A673 (cell line): ENCODE results near the gene UVRAG. TPM values are rescaled to one million over a fixed set of nuclear protein-coding genes. Genes with fewer than 3 reads are reported as not detected.

Source experiments
- BruUV-seq: library from RNA; stranded (reverse); fragments of 400-500 nt; replicated peaks from 2 replicates; lab custom pipeline; 2021; lab: Mats Ljungman, UMichigan
- CTCF ChIA-PET: fragments of 300-600 bp; sonication (Branson Sonifier 250); formaldehyde crosslinking; loops from one replicate; lab custom pipeline; 2022; ENCODE audit warnings: antibody characterized with exemption; lab: Charles Lee
- POLR2A ChIA-PET: fragments of 300-600 bp; sonication (Branson Sonifier 250); formaldehyde crosslinking; loops from one replicate; lab custom pipeline; 2022; ENCODE audit warnings: antibody characterized with exemption; ENCODE audit not compliant: low non-redundant PET; lab: Charles Lee
- DNase-seq: peaks from one replicate; pipeline ENCODE4 v3.0.0-alpha.2; 2015; ENCODE audit warnings: low spot score
- H3K27ac ChIP-seq: fragments of 200-600 bp; sonication (generic); 2 replicates; pipeline ENCODE4 v1.5.1; 2016; ENCODE audit warnings: mixed run types, low read depth, mild to moderate bottlenecking, mixed read lengths, antibody characterized with exemption, low read length; ENCODE audit not compliant: poor library complexity, severe bottlenecking
- H3K27me3 ChIP-seq: fragments of 200-600 bp; sonication (generic); replicated peaks from 2 replicates; pipeline ENCODE4 v1.6.1; 2017; ENCODE audit warnings: mixed run types, low read depth, mild to moderate bottlenecking, mixed read lengths, antibody characterized with exemption, low read length; ENCODE audit not compliant: insufficient read depth, poor library complexity
- H3K36me3 ChIP-seq: fragments of 200-600 bp; sonication (generic); 2 replicates; pipeline ENCODE4 v1.6.1; 2016; ENCODE audit warnings: mixed run types, mild to moderate bottlenecking, mixed read lengths, antibody characterized with exemption, low read length; ENCODE audit not compliant: insufficient read depth, poor library complexity, severe bottlenecking
- H3K4me1 ChIP-seq: fragments of 200-600 bp; sonication (generic); 2 replicates; pipeline ENCODE4 v1.6.1; 2017; ENCODE audit warnings: mixed run types, mild to moderate bottlenecking, mixed read lengths, antibody characterized with exemption, low read length; ENCODE audit not compliant: insufficient read depth, poor library complexity, severe bottlenecking
- H3K4me3 ChIP-seq: fragments of 200-600 bp; sonication (generic); 2 replicates; pipeline ENCODE4 v1.5.1; 2016; ENCODE audit warnings: low read depth, mixed run types, mild to moderate bottlenecking, mixed read lengths, low read length; ENCODE audit not compliant: poor library complexity, severe bottlenecking
- H3K9me3 ChIP-seq: fragments of 200-600 bp; sonication (generic); 2 replicates; pipeline ENCODE4 v1.6.1; 2016; ENCODE audit warnings: mixed run types, low read depth, mild to moderate bottlenecking, mixed read lengths, antibody characterized with exemption, low read length; ENCODE audit not compliant: poor library complexity, severe bottlenecking
- CTCF ChIP-seq: fragments of 300-800, 200-600 bp; sonication (generic); conservative IDR thresholded peaks from 2 replicates; pipeline ENCODE4 v1.5.1; 2017; ENCODE audit warnings: low read depth, mild to moderate bottlenecking, antibody characterized with exemption, low read length, moderate library complexity, mixed read lengths
- EZH2 ChIP-seq: fragments of 200-600 bp; sonication (generic); IDR thresholded peaks from 2 replicates; pipeline ENCODE4 v1.6.1; 2017; ENCODE audit warnings: borderline replicate concordance, low read depth, mild to moderate bottlenecking, mixed read lengths, antibody characterized with exemption, low read length; ENCODE audit not compliant: poor library complexity, severe bottlenecking
- intact Hi-C: fragments of 100-400 bp; cut with micrococcal nuclease; formaldehyde crosslinking; loops from one replicate; pipeline ENCODE4 v1.10.0; 2022; ENCODE audit not compliant: unreplicated experiment
- total RNA-seq: library from RNA; stranded (reverse); gene quantifications from 2 replicates; pipeline ENCODE4 v1.2.3, GENCODE V29; 2021

Gene UVRAG
- total RNA-seq, 1 experiment from 2014 or later, result 21.1 TPM

DNA sequence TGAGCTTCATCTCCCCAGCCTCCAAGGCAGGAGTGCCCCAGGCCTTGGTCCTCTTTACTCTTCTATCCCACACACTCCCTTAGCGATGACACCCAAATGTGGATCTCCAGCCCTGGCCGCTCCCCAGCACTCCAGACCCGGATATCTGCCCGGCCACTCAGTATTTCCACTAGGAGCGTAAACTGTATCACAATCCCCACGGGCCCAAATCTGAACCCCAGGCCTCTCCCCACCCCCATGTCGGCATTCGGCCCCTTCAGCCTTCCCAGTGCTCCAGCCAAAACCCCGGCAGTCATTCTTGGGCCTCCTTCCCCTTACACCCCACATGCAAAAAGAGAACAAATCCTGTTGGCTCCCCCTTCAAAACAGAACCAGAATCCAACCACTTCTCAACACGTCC is 370.5 kb downstream of the UVRAG start:
- Histone ChIP-seq H3K4me3 (no peak overlapping the region), H3K27ac (no peak overlapping the region), H3K4me1 (no peaks in the 10 kb centered on the region), H3K27me3 (no peaks in the 10 kb centered on the region), H3K36me3 (no peaks in the 10 kb centered on the region), H3K9me3 (no peaks in the 10 kb centered on the region)
- BruUV-seq, result no TSS peak
- POLR2A ChIA-PET, result no interaction called here
- TF ChIP-seq CTCF (no peak), EZH2 (no peak)
- intact Hi-C loops, result no loop called here
- no peak for DNase-seq
- CTCF ChIA-PET, result no interaction called here

DNA sequence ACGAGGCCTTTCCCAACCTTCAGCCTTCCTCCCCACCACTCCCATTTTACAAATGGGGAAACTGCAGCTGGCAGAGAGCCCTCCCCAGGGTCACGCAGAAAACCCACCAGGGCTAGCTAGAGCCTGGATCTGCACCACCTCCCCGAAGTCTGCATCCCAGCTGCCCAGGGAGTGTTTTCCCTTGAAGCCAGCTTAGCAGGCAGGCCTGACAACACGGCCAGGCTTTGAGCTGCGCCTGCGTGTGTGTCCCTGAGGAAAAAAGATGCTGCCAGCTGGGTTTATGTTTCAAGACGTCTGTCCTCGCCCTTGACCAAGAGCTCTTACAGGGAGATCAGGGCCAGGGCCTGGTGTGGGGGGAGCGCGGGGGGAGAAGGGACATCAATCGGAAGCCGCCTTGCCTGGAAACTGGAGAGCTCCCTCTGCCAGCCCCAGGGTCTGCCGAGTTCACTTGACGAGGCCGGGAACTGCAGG is 371.0 kb downstream of the UVRAG start:
- no peak overlapping the region for H3K4me3 ChIP-seq
- no peaks in the 10 kb centered on the region for H3K36me3 ChIP-seq
- no peak overlapping the region for H3K27ac ChIP-seq
- ChIA-PET CTCF (no interaction called here), POLR2A (no interaction called here)
- BruUV-seq, result no TSS peak
- no peaks in the 10 kb centered on the region for H3K4me1 ChIP-seq
- DNase-seq, result no peak
- intact Hi-C loops, result no loop called here
- H3K9me3 ChIP-seq, result no peaks in the 10 kb centered on the region
- H3K27me3 ChIP-seq, result no peaks in the 10 kb centered on the region
- no peak for TF ChIP-seq CTCF
- TF ChIP-seq EZH2, result no peak

GRCh38 chr11:76186776-76187279 is 371.8 kb downstream of the UVRAG start:
- H3K27ac ChIP-seq, result no peak overlapping the region
- no peaks in the 10 kb centered on the region for H3K27me3 ChIP-seq
- DNase-seq, result no peak
- BruUV-seq, result no TSS peak
- H3K36me3 ChIP-seq, result no peaks in the 10 kb centered on the region
- no peak overlapping the region for H3K4me3 ChIP-seq
- CTCF ChIA-PET, result no interaction called here
- intact Hi-C loops, result no loop called here
- no peaks in the 10 kb centered on the region for H3K4me1 ChIP-seq
- POLR2A ChIA-PET, result no interaction called here
- no peaks in the 10 kb centered on the region for H3K9me3 ChIP-seq
- TF ChIP-seq CTCF, result no peak
- TF ChIP-seq EZH2, result no peak
